Stimulated activated CD8-positive, alpha-beta memory T cell treated with anti-CD3 and anti-CD28 coated beads, Interleukin-12 subunit alpha, Interleukin-12 subunit beta, amount 100 ng/mL, for 24 hours (primary cell): Measurements from ENCODE around the gene PLEKHG7.
"Not testable (repeated sequence)": the region's sequence is repeated elsewhere in the genome, so short reads cannot be mapped to it uniquely, and the experiment has no call there.

Experiments
- DNase-seq: peaks from one replicate; pipeline ENCODE4 v3.0.0-alpha.2; 2020; ENCODE audit errors: extremely low read depth

Gene PLEKHG7, protein sequence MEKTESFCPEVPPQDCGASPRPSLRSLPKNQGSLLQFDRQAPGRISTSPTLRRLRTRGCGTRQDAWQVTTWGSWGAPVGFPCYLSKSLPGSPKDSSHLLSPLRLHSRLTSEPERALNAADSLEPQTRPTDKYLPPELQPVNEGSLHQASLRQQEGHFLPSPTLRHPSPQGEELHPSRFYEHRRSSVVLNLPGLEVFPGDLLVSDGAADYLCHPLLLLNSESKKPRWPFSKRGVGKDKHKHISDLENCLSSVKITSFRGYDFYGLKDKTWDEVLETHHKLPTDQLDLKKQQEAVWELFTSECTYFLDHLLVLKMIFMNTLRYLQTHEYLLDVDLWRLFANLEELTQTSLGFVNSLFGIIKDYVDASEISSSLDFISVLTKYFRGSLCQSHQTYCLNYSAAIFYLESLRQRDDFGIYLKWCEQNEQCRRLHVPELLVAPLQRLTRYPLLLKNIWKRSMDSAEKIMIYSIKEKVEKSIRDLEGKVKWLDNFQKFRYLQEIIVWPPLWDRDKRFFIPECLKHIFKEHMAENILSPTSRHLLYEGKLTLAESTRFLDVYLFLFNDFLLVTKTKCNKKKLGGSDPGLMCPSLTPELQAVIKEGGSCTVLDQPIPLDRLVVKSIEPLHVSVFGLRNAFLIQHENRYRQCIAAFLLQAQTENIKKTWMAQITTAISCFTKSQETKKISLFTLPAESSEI

DNA sequence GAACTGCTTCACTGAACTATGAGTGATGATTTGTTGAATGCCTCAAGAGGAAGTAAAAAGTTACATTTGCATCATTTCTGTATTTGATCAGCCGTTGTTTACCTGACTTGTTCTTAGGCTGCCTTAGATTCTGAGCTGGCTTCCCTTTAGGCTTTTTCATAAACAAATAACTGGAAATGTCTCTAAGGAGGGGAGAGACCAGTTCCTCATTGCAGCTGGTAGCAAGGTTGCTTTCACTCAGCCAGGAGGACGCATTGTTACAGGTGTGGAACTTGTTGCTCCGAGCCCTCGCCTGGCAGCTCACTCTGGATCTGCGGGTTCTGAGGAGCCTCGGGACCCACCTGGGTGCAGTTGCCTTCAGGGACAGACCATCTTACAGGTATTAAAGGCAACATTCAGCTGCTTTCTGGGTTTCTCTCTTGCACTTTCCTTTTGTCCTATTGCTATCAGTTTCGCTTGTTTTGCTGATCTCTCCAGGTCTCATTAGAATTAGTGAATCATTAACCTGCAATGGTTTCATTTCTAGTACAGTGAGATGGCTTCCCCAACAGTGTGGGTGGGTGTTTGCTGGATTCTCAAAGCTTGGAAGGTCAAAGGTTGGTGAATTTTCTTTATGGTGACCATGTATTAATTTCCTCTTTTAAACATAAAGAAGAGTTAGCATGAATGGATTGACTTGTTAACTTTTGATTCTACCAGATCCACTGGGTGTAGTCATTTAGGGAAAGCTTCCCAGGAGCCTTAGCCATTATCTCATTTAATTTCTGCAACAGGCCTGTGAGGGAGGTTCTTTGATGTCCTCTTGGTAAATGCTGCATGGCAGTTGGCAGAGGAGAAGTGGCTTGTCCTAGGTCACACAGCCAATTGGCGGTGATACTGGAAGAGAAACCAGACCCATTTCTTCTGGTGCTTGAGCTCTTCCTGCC is at the start of gene PLEKHG7:
Gene PLEKHG7, plus strand, starts transcription at position 236 of the 926 bp plus-strand sequence. CDS start 3,643 bp downstream, outside the sequence.
- DNase-seq, result no peak

DNA sequence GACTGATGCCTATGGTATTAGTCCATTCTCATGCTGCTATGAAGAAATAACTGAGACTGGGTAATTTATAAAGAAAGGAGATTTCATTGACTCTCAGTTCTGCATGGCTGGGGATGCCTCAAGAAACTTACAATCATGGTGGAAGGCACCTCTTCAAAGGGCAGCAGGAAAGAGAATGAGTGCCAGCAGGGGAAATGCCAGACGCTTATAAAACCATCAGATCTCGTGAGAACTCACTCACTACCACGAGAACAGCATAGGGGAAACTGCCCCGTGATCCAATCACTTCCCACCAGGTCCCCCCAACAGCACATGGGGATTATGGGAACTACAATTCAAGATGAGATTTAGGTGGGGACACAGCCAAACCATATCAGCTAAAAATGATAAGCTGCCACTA is 48.5 kb upstream of the PLEKHG7 start:
- not testable (repeated sequence) for DNase-seq

DNA sequence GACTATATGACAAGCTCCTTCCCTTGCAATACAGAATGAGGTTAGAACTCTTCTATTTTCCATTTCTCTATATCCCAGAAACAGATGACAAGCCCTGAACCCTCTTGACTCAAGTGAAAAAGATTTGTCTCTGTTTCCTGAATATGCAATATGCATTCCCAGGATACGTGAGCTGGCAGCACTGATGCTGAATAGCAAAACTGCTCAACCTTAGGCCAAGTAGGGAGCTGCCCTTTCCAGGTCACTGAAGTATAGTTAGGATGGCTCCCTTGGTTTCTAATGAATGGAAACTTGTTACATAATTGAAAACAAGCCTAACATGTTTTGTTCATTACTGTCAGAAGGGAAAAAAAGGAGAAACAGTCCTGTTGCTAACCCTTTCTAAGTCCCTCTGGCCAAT is 47.9 kb upstream of the PLEKHG7 start:
- DNase-seq, result no peak

DNA sequence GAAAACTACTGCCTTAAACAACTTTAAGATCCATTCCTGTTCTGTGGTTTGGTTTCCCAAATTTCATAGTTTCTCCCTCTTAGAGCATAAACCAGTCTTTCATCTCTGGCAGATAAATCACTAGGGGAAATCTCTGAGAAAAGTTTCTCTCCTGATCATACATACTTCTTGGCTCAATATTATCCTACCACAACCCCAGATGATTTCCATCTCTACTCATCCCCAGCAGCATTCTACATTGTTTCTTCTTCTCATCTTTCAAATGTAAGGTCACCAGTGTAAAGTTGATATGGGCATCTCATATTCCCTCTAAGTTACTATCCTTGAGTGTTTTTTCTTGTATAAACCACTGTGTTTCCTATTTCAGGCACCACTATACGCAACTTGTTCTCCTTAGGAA is 45.9 kb upstream of the PLEKHG7 start:
- DNase-seq, result no peak

DNA sequence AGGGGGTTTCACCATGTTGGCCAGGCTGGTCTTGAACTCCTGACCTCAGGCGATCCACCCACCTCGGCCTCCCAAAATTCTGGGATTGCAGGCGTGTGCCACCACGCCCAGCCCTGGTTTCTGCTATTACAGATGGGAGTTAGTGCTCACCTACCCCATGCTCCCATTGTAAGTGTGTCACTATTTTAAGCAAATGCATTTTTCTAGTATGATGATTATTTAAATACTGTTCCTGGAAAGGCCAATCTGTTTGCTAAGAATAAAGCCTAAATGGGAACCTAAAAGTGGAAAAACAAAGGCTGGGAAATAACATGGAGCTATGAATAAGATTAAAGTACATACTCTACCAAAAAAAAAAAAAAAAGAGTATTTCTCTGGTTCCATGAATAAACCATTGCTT is 45.0 kb upstream of the PLEKHG7 start:
- no peak for DNase-seq

DNA sequence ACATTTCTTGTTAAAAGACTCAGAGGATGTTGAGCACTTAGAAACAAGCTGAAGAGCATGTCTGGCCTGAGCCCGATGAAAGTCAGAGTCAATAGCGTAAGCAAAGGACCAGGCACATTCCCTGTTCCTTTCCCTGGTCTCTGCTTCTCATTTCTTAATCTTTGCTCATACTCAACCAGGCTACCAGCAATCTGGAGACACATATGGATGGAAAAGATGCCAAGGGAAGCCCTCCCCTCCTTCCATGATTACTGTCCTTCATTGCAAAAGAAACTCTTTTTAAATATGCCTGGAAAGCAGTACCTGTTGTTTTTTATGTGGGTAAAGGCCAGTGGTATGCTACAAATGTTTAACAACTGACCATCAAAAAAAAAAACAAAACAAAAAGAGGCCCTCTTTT is 44.2 kb upstream of the PLEKHG7 start:
- no peak for DNase-seq

DNA sequence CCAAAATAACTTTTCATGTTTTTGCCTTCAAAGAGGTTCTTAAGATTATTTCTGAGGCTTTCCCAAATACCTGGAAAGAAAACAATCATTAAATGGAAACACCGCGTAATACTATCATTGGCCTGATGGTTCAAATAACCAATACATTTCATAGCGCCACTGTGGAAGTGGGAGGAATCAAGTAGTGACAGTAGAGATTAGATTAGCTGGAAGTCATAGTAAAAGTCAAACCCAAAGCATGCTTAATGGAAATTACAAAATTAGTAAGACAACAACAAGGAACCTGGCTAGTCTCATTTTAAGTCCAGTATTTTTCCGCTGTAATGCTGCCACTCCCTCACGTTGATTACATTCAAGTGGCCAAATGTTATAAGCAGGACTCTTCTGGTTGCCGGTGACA is 41.5 kb upstream of the PLEKHG7 start:
- DNase-seq, result no peak

DNA sequence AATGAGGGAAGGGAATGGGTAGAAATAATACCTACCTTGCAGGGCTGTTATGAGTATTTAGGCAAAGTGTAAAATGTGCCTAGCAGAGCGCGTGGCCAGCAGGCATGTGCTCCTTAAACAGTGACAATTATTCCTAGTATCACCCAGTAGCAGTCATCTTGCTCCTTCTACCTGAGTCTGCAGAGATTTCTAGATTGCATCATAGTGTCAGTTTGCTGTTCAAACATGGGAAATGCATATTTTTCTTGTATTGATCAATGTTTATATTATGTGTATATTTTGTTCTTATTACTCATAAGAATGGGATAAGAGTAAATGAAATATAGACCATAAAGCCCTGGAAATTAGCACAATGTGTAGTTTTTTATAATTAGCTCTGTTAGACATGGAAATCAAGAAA is 37.3 kb upstream of the PLEKHG7 start:
- DNase-seq, result no peak

DNA sequence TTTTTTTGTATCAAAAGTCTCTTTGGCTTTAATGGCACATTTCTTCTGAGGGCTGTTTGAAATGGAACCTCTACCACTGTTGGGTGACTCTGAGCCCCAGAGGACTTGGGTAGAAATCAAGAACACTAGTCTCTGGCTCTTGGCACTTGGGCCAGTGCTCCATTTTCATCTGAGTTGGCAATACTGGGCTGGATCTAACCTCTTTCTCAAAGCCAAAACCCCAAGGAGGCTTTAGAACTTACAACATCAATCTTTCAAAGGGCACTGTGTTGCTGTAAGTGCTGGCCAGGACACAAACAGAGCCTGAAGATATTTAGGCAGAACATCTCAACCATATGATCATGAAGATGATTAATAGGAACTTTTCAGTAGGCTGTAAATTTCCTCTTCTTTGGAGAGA is 34.0 kb upstream of the PLEKHG7 start:
- no peak for DNase-seq

DNA sequence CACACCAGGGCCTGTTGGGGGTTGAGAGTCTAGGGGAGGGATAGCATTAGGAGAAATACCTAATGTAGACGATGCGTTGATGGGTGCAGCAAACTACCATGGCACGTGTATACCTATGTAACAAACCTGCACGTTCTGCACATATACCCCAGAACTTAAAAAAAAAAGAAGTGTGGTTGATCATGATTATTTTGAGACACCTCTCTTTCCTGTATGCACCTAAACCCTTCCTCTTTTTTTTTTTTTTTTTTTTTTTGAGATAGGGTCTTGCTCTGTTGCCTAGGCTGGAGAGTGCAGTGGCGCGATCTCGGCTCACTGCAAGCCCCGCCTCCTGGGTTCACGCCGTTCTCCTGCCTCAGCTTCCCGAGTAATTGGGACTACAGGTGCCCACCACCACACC is 31.3 kb upstream of the PLEKHG7 start:
- not testable (repeated sequence) for DNase-seq

DNA sequence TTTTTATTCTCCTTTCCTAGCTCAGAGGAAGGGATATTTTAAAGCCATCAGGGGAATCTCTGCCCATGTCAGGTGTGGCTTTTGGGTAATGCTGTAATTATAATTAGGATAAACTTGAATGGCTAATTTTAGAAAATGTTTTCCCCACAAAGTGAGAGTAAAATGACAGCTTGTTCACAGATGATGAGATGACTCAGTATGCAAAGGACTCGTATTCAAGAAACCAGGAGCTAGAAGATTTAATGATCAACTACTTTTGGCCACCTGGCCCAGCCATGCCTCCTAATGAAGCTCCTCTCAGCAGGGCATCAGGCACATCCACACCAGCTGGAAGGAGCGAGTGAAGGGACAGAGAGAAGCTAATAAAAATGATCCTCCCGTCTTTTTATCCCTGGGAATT is 29.0 kb upstream of the PLEKHG7 start:
- DNase-seq, result no peak

DNA sequence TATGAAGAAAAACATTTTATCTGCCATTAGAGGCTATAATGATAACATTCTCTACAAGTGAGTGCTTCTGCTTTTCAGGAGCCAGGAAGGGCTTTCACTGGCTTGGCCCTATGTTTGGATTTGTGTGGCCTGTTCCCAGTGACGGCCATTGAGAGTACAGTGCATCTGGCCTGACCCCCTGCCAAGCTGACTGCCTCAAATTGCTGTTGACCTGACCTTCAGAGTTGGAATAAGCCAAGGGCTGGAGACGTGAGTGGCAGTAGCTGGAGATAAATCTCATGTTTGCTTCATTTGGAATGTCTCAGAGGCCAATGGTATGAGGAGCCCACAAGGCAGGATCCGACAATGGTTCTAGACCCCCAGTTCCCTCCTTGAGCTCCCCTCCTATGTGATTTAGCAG is 28.3 kb upstream of the PLEKHG7 start:
- DNase-seq, result no peak

DNA sequence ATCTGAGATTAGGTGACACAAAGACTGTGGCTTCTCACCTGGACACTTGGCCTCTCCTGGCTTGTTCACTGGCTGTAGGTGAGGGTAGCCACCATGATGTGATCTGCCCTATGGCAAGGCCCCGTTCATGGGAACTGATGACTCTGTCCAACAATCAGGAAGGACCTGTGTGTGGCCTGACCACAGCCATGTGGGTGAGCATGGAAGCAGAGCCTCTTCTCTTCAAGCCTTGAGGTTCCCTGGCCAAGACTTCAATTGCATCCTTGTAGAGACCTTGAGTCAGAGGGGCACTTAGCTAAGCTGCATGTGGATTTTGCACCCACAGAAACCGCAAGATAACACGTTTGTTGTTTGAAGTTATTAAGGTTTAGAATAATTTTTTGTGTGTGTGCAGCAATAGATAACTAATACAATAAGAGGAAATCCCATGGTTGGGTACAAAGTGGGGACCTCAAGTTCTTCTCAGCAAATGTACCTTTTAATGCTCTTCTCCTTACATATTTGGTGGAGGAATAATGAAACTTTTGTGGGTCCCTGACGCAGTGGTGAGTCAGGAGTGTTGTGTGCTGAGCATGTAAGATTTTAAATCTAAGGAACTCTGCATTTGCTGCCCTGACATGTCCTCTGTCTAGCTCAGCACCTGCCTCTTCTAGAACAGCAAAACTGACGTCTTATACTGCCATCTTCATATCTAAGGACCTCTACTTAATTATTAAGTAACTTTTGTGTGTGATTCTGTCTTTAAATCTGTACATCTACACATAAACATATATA is 27.5 kb upstream of the PLEKHG7 start:
- no peak for DNase-seq

DNA sequence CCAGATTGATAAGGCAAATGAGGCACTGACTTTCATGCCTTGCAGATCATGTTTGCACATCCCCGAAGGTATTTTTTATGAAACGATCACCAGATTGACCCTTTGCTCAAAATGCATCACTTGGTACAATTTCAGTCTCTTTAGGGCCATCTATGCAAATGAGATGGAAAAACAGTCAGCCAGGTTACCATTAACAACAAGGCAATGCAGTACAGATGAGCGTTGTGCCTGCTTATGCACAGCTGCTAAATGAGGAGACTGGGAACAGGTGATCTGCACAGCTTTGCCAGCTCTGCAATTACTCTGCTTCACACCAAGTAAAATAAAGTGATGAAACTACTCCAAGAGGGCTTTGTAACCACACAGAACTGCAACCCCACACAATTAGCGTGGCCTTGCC is 26.1 kb upstream of the PLEKHG7 start:
- no peak for DNase-seq

DNA sequence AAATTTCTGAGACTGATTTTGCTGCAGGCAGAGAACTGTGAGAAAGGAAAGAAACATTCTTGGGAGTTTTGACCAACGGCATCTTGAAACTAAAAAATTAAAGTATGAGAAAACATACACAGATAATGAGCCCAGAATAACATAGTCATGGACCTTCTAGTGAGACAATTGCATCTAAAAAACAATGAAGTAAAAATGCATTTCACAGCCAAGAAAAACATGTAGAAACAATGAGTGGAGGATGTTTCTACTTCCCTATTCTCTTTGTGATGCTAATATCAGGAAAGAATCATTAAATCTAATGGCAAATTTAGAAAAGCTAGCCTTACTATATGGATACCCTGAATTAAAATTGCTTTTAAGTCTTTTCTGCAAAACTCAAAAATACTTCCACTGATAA is 12.2 kb upstream of the PLEKHG7 start:
- no peak for DNase-seq

DNA sequence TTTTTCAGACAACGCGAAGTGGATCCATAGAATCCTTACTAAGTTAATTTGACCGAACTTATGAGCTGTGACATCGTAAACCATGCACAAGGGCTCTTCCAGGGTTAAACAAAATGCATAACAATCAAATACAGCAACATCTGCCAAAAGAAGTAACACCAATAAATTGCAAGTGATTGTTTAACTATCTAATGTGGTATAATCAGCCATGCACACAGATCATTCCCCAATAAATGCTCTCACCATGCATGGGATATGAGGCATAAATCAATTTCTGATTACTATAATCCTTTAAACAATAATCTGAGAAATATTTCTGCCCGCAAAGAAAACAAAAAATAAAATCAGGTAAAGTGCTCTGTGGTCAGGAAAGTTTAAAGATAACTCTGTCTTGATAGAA is 7.7 kb upstream of the PLEKHG7 start:
- no peak for DNase-seq

DNA sequence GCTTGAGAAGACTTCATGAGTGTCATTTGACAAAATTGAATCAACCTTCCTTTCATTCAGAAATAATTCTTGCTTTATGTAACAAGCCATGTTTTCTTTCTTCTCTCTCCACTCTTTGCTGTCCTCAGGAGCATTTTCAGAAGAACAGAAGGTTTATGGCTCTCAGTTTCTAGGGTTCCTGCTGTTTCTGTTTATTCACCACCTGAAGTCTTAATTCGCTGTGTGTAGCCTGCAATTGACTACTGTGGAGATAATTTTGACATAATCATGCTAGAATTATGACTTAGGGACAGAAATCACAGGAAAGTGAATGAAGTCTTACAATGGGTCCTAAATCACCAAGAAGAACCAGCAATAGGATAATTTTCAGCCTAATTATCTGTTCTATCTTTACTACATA is 7.2 kb upstream of the PLEKHG7 start:
- DNase-seq, result no peak

DNA sequence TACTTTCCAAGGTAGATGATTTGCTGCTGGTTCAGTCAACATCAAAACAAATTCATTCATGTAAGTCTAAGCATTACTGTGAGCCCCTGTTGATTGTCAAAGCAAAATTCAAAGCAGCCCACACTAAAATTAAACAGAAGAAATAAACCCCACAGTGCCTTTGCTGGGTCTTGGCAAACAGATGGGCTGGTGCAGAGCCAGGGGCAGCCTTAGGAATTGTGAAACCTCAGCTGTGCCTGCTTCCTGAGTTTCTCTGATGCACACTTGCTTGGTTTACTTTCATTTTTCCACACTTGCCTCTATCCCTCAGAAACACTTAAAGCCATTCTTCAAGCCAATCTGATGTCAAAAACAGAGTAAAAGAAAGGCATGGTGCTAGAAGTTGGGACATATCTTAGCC is 6.6 kb upstream of the PLEKHG7 start:
- DNase-seq, result no peak

DNA sequence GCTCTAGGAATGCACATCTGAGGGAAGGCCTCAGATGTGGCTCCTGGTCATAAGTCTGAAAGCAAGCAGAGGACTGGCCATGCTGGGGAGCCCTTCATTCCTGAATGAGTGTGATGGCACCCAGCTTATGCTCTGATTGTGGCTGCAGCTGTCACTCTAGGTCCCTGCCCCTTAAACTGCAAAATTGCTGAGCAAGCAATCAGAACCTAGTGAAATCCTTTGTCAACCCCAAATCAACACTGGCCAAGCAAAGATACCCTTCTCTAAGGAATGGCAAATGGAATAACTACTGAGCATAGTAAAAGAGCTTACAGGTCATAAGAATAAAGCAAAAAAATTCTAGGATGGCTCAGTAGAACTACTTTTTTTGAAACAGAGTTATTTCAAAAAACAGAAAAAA is 4.3 kb upstream of the PLEKHG7 start:
- no peak for DNase-seq

DNA sequence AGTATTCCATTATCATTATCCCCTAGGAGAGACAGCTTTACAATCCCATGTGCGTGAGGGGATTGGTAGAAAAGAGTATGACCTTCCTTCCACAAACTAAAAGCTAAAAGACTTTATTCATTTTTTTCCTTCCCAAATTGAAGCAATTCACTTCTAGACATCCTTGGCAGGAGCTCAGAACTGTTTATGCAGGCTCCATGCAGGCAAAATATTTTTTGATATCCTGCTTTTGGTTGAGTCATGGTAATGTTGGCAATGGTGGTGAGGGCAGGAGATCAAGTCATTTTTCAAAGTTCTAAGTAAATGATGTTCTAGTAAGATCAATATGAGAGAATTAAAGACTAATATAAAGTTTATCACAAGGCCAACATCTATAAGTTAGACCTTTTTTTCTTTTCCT is 1.3 kb upstream of the PLEKHG7 start:
- no peak for DNase-seq

DNA sequence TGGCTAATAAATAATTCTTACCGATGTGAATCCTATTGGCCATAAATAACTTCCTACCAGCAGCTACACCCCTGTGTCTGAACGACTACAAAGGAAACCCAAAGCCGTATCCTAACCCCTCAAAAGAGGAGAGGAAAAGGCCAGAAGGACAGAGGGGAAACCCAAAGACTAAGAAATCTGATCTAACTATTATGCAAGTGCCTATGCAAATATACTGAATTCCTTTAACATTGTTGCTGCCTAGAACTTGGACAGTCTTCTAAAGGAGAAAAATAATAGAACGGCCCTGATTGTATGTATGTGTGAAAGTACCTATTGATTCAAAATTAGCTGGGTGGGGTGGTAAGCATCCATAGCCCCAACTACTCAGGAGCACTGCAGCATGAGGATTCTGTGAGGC is 997 bp downstream of the PLEKHG7 start:
- DNase-seq, result no peak

DNA sequence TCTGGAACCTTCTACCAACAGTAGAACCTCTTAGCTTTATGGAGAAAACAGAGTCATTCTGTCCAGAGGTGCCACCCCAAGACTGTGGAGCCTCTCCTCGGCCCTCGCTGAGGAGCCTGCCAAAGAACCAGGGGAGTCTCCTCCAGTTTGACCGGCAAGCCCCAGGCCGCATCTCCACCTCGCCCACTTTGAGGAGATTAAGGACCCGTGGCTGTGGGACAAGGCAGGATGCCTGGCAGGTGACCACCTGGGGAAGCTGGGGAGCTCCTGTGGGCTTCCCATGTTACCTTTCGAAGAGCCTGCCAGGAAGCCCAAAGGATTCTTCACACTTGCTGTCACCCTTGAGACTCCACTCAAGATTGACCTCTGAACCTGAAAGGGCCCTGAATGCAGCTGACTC is 3.8 kb downstream of the PLEKHG7 start:
- no peak for DNase-seq
